Coronary artery (tissue), 2 donors: ENCODE results near the gene FMN1.

Experiments
- DNase-seq: peaks from one replicate; pipeline ENCODE4 v3.0.0-alpha.2; 2017; ENCODE audit warnings: low spot score
- H3K27ac ChIP-seq, 2 donors: fragments of 200-600 bp; sonication (generic); one replicate each; pipeline ENCODE4 v1.5.1; 2016 to 2019
- H3K4me3 ChIP-seq: fragments of 200-600 bp; sonication (generic); 2 replicates; pipeline ENCODE4 v1.5.1; 2016; ENCODE audit warnings: mild to moderate bottlenecking, moderate library complexity
- TF ChIP-seq, protein P1 (sequence below): fragments of 200-600 bp; sonication (generic); IDR thresholded peaks from one replicate; pipeline ENCODE4 v1.5.1; 2019; ENCODE audit warnings: antibody characterized with exemption

FMN1 gene

DNA sequence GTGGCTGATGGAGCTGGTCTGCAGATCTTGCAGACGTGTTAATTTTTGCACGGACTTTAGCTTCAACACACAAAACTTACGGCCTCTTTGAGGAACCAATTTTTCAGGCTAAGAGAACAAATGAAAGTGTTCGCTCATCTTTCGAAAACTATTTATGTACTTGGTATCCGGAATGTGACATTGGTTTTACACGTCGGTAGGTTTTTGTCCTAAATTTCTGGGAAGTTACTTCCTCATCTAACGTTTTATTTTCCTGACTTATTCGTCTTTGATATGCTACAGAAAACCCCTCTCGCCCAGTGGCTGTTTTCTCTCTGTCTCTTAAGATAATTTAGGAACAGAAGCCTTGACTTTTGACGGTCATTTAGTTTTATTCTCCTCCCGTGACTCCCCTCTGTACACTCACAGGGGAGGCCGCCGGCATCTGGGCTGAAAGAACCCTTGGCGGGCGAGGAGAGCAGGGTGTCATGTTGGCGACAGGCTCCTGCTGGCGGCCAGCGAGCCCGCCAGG, 477.5 kb downstream of the FMN1 start:
- H3K4me3 ChIP-seq: peak overlapping the region; percentile 67
- TF ChIP-seq, protein P1, sequence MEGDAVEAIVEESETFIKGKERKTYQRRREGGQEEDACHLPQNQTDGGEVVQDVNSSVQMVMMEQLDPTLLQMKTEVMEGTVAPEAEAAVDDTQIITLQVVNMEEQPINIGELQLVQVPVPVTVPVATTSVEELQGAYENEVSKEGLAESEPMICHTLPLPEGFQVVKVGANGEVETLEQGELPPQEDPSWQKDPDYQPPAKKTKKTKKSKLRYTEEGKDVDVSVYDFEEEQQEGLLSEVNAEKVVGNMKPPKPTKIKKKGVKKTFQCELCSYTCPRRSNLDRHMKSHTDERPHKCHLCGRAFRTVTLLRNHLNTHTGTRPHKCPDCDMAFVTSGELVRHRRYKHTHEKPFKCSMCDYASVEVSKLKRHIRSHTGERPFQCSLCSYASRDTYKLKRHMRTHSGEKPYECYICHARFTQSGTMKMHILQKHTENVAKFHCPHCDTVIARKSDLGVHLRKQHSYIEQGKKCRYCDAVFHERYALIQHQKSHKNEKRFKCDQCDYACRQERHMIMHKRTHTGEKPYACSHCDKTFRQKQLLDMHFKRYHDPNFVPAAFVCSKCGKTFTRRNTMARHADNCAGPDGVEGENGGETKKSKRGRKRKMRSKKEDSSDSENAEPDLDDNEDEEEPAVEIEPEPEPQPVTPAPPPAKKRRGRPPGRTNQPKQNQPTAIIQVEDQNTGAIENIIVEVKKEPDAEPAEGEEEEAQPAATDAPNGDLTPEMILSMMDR: no peak
- DNase-seq: no peak
- no peak overlapping the region for H3K27ac ChIP-seq

DNA sequence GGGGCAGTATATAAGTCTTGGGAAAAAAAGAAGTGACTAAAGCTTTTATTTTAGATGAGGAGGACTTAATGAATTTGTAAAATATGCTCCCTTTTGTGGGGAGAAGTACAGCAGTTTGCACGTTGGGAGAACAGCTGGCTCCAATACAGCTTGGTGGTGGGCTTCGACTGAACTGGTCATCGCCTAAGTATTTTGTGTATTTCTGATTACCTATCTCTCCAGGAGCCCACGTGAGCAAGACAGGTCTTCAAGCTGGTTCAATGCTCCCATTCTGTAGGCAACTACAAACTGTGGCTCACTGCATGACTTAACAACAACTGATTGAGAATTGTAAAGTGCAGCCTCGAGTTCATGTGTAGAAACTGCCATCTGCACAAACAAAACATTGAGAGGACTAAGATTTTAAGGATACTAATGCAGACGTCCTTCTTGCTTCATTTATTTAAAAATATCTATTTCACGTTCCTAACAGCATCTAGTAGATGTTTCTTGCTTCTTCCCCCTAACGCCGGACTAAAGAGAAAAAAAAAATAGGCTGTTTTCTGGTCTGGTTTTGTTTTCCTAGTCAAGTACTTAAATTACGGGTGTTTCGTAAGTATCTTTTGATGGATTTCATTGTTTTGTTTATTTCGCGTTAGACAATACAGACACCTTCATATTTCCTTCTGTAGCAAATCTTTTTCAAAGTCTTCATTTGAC, 478.1 kb downstream of the FMN1 start:
- H3K27ac ChIP-seq: no peak overlapping the region
- DNase-seq: no peak
- TF ChIP-seq, protein P1: no peak
- no peak overlapping the region for H3K4me3 ChIP-seq
